BJ (cell line): ENCODE measurements around the gene SLC7A8. TPM values are rescaled to one million over a fixed set of nuclear protein-coding genes. Genes with fewer than 3 reads are reported as not detected.

Experiments used
- CTCF ChIA-PET: fragments of 350-600 bp; formaldehyde crosslinking; extraction: SDS; loops from one replicate; lab custom pipeline; 2021; ENCODE audit warnings: antibody characterized with exemption, inconsistent platforms; lab: Yijun Ruan, JAX
- POLR2A ChIA-PET: fragments of 300-600 bp; sonication (Branson Sonifier 250); formaldehyde crosslinking; extraction: SDS; loops from one replicate; lab custom pipeline; 2021; ENCODE audit warnings: antibody characterized with exemption; lab: Charles Lee
- DNase-seq: peaks from one replicate; pipeline ENCODE4 v3.0.0-alpha.2; 2011; ENCODE audit warnings: low read depth
- H3K27me3 ChIP-seq: 2 replicates; pipeline ENCODE4 v1.6.0; 2011; ENCODE audit warnings: low read length; ENCODE audit not compliant: control insufficient read depth, insufficient read depth
- H3K36me3 ChIP-seq: 2 replicates; pipeline ENCODE4 v1.5.1; 2011; ENCODE audit warnings: low read length; ENCODE audit not compliant: control insufficient read depth, insufficient read depth
- H3K4me3 ChIP-seq: 2 replicates; pipeline ENCODE4 v1.5.1; 2011; ENCODE audit warnings: low read depth, mild to moderate bottlenecking, control low read depth, low read length
- polyA plus RNA-seq: library from polyadenylated mRNA; depleted of rRNA; stranded (reverse); fragments of >200 nt; gene quantifications from 2 replicates; pipeline ENCODE4 v1.2.3, GENCODE V29; 2011
- TF ChIP-seq, protein P1 (sequence below): IDR thresholded peaks from 2 replicates; pipeline ENCODE4 v1.5.1; 2011; ENCODE audit warnings: low read depth, mild to moderate bottlenecking, control low read depth, inconsistent platforms, low read length, moderate library complexity; ENCODE audit not compliant: insufficient read depth

The SLC7A8 gene
- polyA plus RNA-seq, 1 experiment, result 4.6 TPM

- TF ChIP-seq, protein P1, sequence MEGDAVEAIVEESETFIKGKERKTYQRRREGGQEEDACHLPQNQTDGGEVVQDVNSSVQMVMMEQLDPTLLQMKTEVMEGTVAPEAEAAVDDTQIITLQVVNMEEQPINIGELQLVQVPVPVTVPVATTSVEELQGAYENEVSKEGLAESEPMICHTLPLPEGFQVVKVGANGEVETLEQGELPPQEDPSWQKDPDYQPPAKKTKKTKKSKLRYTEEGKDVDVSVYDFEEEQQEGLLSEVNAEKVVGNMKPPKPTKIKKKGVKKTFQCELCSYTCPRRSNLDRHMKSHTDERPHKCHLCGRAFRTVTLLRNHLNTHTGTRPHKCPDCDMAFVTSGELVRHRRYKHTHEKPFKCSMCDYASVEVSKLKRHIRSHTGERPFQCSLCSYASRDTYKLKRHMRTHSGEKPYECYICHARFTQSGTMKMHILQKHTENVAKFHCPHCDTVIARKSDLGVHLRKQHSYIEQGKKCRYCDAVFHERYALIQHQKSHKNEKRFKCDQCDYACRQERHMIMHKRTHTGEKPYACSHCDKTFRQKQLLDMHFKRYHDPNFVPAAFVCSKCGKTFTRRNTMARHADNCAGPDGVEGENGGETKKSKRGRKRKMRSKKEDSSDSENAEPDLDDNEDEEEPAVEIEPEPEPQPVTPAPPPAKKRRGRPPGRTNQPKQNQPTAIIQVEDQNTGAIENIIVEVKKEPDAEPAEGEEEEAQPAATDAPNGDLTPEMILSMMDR, result no peak
- CTCF ChIA-PET, result interaction anchor here (3.6 to 24.8 kb wide), 2 partner anchors 50 to 60 kb away, joined by 17 to 815 read pairs; partner anchors contain the start of gene SLC7A8
- no peak within 1 kb of the TSS for H3K4me3 ChIP-seq
- H3K27me3 ChIP-seq, result no peaks in the 10 kb centered on the region
- no peaks in the 10 kb centered on the region for H3K36me3 ChIP-seq
- no peak for DNase-seq
- POLR2A ChIA-PET, result no interaction called here
These were observed 64.7 kb downstream of the SLC7A8 start, which contains the start of gene CEBPE for GRCh38 chr14:23118506-23119362. Gene CEBPE (minus strand): TSS chr14:23119255. CDS start chr14:23119091, 164 bp downstream.

DNA sequence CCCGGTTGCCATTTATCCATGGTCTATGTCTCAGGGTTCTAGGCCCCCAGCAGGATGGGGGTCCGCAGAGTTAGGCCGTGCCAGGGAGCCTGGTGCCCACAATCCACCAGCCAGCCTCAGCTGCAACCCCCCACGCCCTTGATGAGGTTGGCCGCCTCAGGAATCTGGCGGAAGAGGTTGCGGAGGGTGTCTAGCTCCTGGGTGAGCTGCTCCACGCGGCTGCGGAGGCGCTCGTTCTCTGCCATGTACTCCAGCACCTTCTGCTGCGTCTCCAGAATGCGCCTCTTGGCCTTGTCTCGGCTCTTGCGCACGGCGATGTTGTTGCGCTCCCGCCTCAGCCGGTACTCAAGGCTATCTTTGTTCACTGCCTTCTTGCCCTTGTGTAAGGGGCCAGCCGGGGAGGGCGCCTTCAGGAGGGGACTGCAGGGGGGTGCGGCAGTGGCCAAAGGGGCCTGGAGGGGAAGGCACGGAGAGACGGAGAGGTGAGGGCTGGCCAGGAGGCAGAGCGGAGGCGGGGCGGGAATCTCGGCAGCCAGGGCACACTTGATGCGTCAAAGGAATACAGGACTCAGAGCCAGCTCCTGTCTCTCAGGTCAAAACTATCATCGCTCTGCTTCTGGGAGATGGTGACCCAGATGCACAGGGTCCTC, 66.0 kb downstream of the SLC7A8 start:
- no peaks in the 10 kb centered on the region for H3K27me3 ChIP-seq
- DNase-seq, result no peak
- ChIA-PET CTCF (interaction anchor here (0.6 to 24.8 kb wide), 4 partner anchors 50 to 131 kb away, joined by 3 to 815 read pairs (median 74); partner anchors contain the start of gene SLC7A8), POLR2A (no interaction called here)
- no peaks in the 10 kb centered on the region for H3K36me3 ChIP-seq
- H3K4me3 ChIP-seq, result no peak overlapping the region
- TF ChIP-seq, protein P1, result no peak

DNA sequence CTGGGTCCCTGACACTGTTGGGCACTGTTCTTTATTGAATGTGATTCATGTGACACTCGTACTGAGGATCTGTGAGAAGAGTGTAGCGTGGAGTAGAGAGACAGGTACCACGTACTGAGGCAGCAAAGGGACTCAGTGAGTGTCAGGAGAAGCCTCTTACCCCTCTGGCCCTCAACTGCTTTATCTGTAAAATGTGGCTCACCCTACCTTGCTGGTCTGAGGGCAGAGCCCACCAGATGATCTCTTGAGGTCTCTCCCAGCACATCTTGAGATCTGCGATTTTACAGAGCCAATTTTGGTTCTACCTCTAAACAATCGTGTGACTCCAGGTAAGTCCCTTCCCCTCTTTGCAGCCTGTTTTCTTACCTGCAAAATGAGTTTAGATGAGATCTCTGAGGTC, 67.5 kb downstream of the SLC7A8 start:
- ChIA-PET CTCF (interaction anchor here (1.1 to 24.8 kb wide), 5 partner anchors 38 to 151 kb away, joined by 3 to 815 read pairs (median 120); partner anchors contain the start of gene SLC7A8), POLR2A (no interaction called here)
- TF ChIP-seq, protein P1, result no peak
- H3K36me3 ChIP-seq, result no peaks in the 10 kb centered on the region
- H3K4me3 ChIP-seq, result no peak overlapping the region
- no peak for DNase-seq
- no peaks in the 10 kb centered on the region for H3K27me3 ChIP-seq

- peak; percentile 92 for DNase-seq
- H3K4me3 ChIP-seq, result no peak overlapping the region
- ChIA-PET POLR2A (no interaction called here), CTCF (interaction anchor here (0.6 to 24.8 kb wide), 9 partner anchors 9 to 150 kb away, joined by 3 to 815 read pairs (median 9); partner anchors contain the start of gene SLC7A8)
- TF ChIP-seq, protein P1, result no peak
- H3K36me3 ChIP-seq, result no peaks in the 10 kb centered on the region
- H3K27me3 ChIP-seq, result no peaks in the 10 kb centered on the region
These were observed 68.3 kb downstream of the SLC7A8 start for GRCh38 chr14:23115039-23115731.
